GM12878 (cell line): ENCODE results near the gene COX6B2. TPM values are rescaled to one million over a fixed set of nuclear protein-coding genes. Genes with fewer than 3 reads are reported as not detected.

Experiments used
- ATAC-seq: fragments of 200-7000 bp; cut with Tn5 transposase; 3 replicates; pipeline ENCODE4 v1.9.1; 2020; ENCODE audit warnings: mild to moderate bottlenecking, moderate library complexity
- BruUV-seq: library from RNA; stranded (reverse); fragments of 400-500 nt; replicated peaks from 2 replicates; lab custom pipeline; 2021; lab: Mats Ljungman, UMichigan
- CTCF ChIA-PET: fragments of 300-600 bp; sonication (Branson Sonifier 250); formaldehyde crosslinking; extraction: SDS; loops from one replicate; lab custom pipeline; 2021; ENCODE audit warnings: inconsistent platforms; lab: Yijun Ruan, JAX
- POLR2A ChIA-PET: fragments of 350-600 bp; formaldehyde crosslinking; extraction: SDS; loops from one replicate; lab custom pipeline; 2021; ENCODE audit warnings: inconsistent platforms; lab: Charles Lee
- RAD21 ChIA-PET: fragments of 300-600 bp; sonication (Branson Sonifier 250); formaldehyde crosslinking; loops from one replicate; lab custom pipeline; 2023; ENCODE audit warnings: antibody characterized with exemption; ENCODE audit not compliant: unreplicated experiment; lab: Charles Lee
- SMC1A ChIA-PET: fragments of 300-600 bp; sonication (Branson Sonifier 250); formaldehyde crosslinking; loops from one replicate; lab custom pipeline; 2023; ENCODE audit not compliant: unreplicated experiment, uncharacterized antibody; lab: Charles Lee
- DNase-seq: peaks from one replicate; pipeline ENCODE4 v3.0.0-alpha.2; 2011; ENCODE audit warnings: low read depth, low spot score
- FAIRE-seq: peaks from 3 replicates; lab custom pipeline; 2011; peaks lifted over from hg19 to GRCh38; lab: Jason Lieb, UNC
- H2AFZ ChIP-seq: 2 replicates; pipeline ENCODE4 v1.6.0; 2011; ENCODE audit warnings: low read depth, low read length, control low read depth; ENCODE audit not compliant: control insufficient read depth
- H3K27ac ChIP-seq: 2 replicates; pipeline ENCODE4 v1.5.1; 2011; ENCODE audit warnings: control low read depth; ENCODE audit not compliant: control insufficient read depth, insufficient read depth
- H3K27me3 ChIP-seq, 2 experiments: replicated peaks in 1 of 2; 2 replicates each; pipeline versions ENCODE4 v1.6.0 to v1.6.1; 2011; ENCODE audit warnings: low read length in 1 of 2; ENCODE audit not compliant: control insufficient read depth in 2 of 2, insufficient read depth in 2 of 2
- H3K36me3 ChIP-seq, 2 experiments: 2 replicates each; pipeline ENCODE4 v1.5.1; 2011; ENCODE audit warnings: low read length in 1 of 2; ENCODE audit not compliant: control insufficient read depth in 2 of 2, insufficient read depth in 2 of 2
- H3K4me1 ChIP-seq: 2 replicates; pipeline ENCODE4 v1.6.1; 2011; ENCODE audit warnings: mild to moderate bottlenecking, low read length, moderate library complexity, mixed read lengths; ENCODE audit not compliant: control insufficient read depth, insufficient read depth
- H3K4me2 ChIP-seq: 2 replicates; pipeline ENCODE4 v1.6.0; 2011; ENCODE audit warnings: control low read depth; ENCODE audit not compliant: control insufficient read depth, insufficient read depth
- H3K4me3 ChIP-seq: fragments of 200-600 bp; sonication (generic); 2 replicates; pipeline ENCODE4 v1.5.1; 2016
- H3K79me2 ChIP-seq: 2 replicates; pipeline ENCODE4 v1.6.0; 2011; ENCODE audit warnings: low read length; ENCODE audit not compliant: control insufficient read depth, insufficient read depth
- H3K9ac ChIP-seq: 2 replicates; pipeline ENCODE4 v1.8.0; 2011; ENCODE audit warnings: low read length, control low read depth, mixed read lengths; ENCODE audit not compliant: control insufficient read depth, insufficient read depth
- H3K9me3 ChIP-seq: replicated peaks from 3 replicates; pipeline ENCODE4 v1.5.1; 2011; ENCODE audit warnings: mild to moderate bottlenecking, low read length; ENCODE audit not compliant: control insufficient read depth, insufficient read depth
- H4K20me1 ChIP-seq: 2 replicates; pipeline ENCODE4 v1.6.0; 2011; ENCODE audit not compliant: control insufficient read depth, insufficient read depth
- E4F1 ChIP-seq: fragments of 450-650 bp; IDR thresholded peaks from 2 replicates; pipeline ENCODE4 v1.6.1; 2018; ENCODE audit warnings: borderline replicate concordance, mild to moderate bottlenecking; ENCODE audit not compliant: partially characterized antibody
- POLR2AphosphoS2 ChIP-seq: IDR thresholded peaks from 2 replicates; pipeline ENCODE4 v1.6.1; 2011; ENCODE audit warnings: low read depth, mild to moderate bottlenecking, low read length, improper control_type of control experiment, moderate library complexity
- SMC3 ChIP-seq: IDR thresholded peaks from 2 replicates; pipeline ENCODE4 v1.6.1; 2011; ENCODE audit warnings: low read length, improper control_type of control experiment, borderline replicate concordance
- whole genome bisulfite sequencing: methylation state at CpG from one replicate; pipeline ENCODE4 v1.1.6; 2016; ENCODE audit warnings: low lambda C conversion rate; ENCODE audit not compliant: insufficient replicate concordance, insufficient coverage; ENCODE audit errors: missing lambda C conversion rate; 5-methylcytosine and 5-hydroxymethylcytosine counted together
- in situ Hi-C: fragments of 300-500 bp; cut with MboI; formaldehyde crosslinking; loops from 9 replicates; pipeline ENCODE4 v1.14.3; 2018; ENCODE audit warnings: mixed read lengths
- intact Hi-C: fragments of 100-400 bp; cut with micrococcal nuclease; formaldehyde crosslinking; loops from one replicate; pipeline ENCODE4 v1.14.2; 2022; ENCODE audit not compliant: unreplicated experiment
- polyA plus RNA-seq, 11 experiments: library from polyadenylated mRNA; depleted of rRNA in 4 of 11; unstranded in 6 of 11; stranded (reverse) in 5 of 11; fragments of >200 nt; fragmentation: Nextera tagmentation in 4 of 11; fragmentation: Illumina TruSeq in 1 of 11; extraction: Ambion mirVana in 4 of 11; extraction: Trizol in 1 of 11; gene quantifications; 1 replicate in 1 of 11; 2 replicates in 10 of 11; pipeline versions ENCODE4 v1.2.1 to v1.2.3, GENCODE V29; 2011 to 2016; ENCODE audit warnings: inconsistent platforms in 2 of 11, missing spikeins in 2 of 11, low read depth in 1 of 11
- total RNA-seq, 4 experiments: library from RNA; depleted of rRNA in 3 of 4; stranded (reverse); fragments of >200 nt in 3 of 4; fragmentation: Illumina TruSeq in 1 of 4; extraction: Trizol in 1 of 4; gene quantifications; 2 replicates each; pipeline versions ENCODE4 v1.2.1 to v1.2.3, GENCODE V29; 2013 to 2021
- TF ChIP-seq, protein P1 (sequence below): IDR thresholded peaks from 2 replicates; pipeline ENCODE4 v1.6.1; 2011; ENCODE audit warnings: borderline replicate concordance, low read depth, mild to moderate bottlenecking, moderate library complexity, low read length; ENCODE audit not compliant: insufficient read depth, poor library complexity, severe bottlenecking

Gene COX6B2
- total and polyA plus RNA-seq, 10 of the 15 experiments (the other 5 are each of a cell fraction or from before 2014, with no cell fraction given), result 0.05 to 0.08 (median 0.07) TPM; not detected in 6

- WGBS, result 38% methylated on average over 8 of the region's 8 CpGs
- SMC1A ChIA-PET, result no interaction called here
- no peak for ATAC-seq
- no peak overlapping the region for H3K27ac ChIP-seq
- H3K79me2 ChIP-seq, result no peaks in the 10 kb centered on the region
- in situ Hi-C loops, result no loop called here
- H3K4me2 ChIP-seq, result no peak overlapping the region
- H4K20me1 ChIP-seq, result no peaks in the 10 kb centered on the region
- RAD21 ChIA-PET, result no interaction called here
- no peak for FAIRE-seq
- intact Hi-C loops, result no loop called here
- no peaks in the 10 kb centered on the region for H3K4me1 ChIP-seq
- POLR2A ChIA-PET, result interaction anchor here (1.0 kb wide), 1 partner anchor 25 kb away, joined by 3 read pairs; the partner anchor contains the start of gene KMT5C
- H3K27me3 ChIP-seq, result no peaks in the 10 kb centered on the region
- no peak for TF ChIP-seq POLR2AphosphoS2
- no peak for TF ChIP-seq E4F1
- TF ChIP-seq, protein P1, sequence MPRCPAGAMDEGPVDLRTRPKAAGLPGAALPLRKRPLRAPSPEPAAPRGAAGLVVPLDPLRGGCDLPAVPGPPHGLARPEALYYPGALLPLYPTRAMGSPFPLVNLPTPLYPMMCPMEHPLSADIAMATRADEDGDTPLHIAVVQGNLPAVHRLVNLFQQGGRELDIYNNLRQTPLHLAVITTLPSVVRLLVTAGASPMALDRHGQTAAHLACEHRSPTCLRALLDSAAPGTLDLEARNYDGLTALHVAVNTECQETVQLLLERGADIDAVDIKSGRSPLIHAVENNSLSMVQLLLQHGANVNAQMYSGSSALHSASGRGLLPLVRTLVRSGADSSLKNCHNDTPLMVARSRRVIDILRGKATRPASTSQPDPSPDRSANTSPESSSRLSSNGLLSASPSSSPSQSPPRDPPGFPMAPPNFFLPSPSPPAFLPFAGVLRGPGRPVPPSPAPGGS, result no peak
- no peak for TF ChIP-seq SMC3
- H2AFZ ChIP-seq, result no peak overlapping the region
- no peak overlapping the region for H3K9ac ChIP-seq
- DNase-seq, result no peak
- CTCF ChIA-PET, result no interaction called here
- H3K4me3 ChIP-seq, result no peak overlapping the region
- BruUV-seq, result no TSS peak
- H3K36me3 ChIP-seq, result no peaks in the 10 kb centered on the region
- no peaks in the 10 kb centered on the region for H3K9me3 ChIP-seq
These were observed 40.1 kb downstream of the COX6B2 start for GRCh38 chr19:55314396-55314795.
